GM12872 (cell line): ENCODE results near the gene TAF11L10.
"Not testable (repeated sequence)": the region's sequence is repeated elsewhere in the genome, so short reads cannot be mapped to it uniquely, and the experiment has no call there.

ENCODE experiments used
- CTCF ChIP-seq: IDR thresholded peaks from 3 replicates; pipeline ENCODE4 v1.5.1; 2011; ENCODE audit warnings: low read depth, mild to moderate bottlenecking, low read length, moderate library complexity; ENCODE audit not compliant: insufficient read depth

The TAF11L10 gene

GRCh38 chr5:17610092-17610491, 12.5 kb upstream of the TAF11L10 start, which contains the start of gene TAF11L12:
TSS of gene TAF11L12 (plus strand) at chr5:17610392.
- not testable (repeated sequence) for TF ChIP-seq CTCF

- no peak for TF ChIP-seq CTCF
Measured at GRCh38 chr5:17604951-17605350, 7.3 kb upstream of the TAF11L10 start.

- TF ChIP-seq CTCF = not testable (repeated sequence)
Measured at GRCh38 chr5:17603880-17604279, 6.3 kb upstream of the TAF11L10 start, which contains the start of gene TAF11L11. TSS of gene TAF11L11 (plus strand) at chr5:17604183.

- TF ChIP-seq CTCF = not testable (repeated sequence)
Measured at GRCh38 chr5:17594255-17594654, 3.4 kb downstream of the TAF11L10 start, which contains the start of gene TAF11L9. TSS of gene TAF11L9 (minus strand) at chr5:17594394.

- TF ChIP-seq CTCF = not testable (repeated sequence)
Measured at GRCh38 chr5:17590860-17591259, 6.8 kb downstream of the TAF11L10 start, which contains the start of gene TAF11L8. TSS of gene TAF11L8 (minus strand) at chr5:17590960.

GRCh38 chr5:17585658-17586057, 12.0 kb downstream of the TAF11L10 start, which contains the start of gene TAF11L7:
TSS of gene TAF11L7 (minus strand) at chr5:17585758.
- TF ChIP-seq CTCF = not testable (repeated sequence)
